ENCODE data around the gene PLPP2.

DNA sequence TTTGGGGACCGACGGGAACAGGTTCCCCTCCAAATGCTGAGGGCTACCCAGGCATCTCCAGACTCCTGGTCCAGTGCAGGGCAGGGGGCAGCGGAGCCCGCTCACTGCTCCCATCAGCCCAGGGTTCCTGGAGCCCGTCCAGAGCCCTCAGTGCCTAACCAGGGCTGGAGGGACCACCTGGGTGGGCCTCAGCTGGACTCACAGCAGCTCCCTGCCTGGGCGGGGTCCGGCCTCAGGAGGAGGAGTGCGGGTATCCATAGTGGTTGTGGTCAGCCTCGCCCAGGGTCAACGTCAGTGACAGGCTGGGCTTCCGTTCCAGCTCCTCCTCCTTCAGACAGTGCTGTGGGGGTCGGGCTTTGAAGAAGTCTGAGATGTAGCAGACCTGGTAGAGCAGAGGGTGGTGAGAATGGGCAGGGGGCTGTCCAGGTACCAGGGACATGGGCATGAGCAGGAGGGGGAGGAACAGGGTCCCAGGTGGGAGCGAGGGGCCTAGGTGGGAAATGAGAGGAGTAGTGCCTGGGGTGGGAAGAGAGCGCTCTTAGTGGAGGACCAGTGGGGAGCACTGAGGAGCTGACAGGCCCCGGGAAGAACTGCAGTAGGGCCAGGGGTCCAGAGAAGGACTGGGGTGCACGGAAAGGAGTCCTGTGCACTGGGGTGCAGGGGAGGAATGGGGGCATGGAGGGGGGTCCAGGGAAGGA, 9.9 kb downstream of the PLPP2 start:
- TF ChIP-seq, protein P1, sequence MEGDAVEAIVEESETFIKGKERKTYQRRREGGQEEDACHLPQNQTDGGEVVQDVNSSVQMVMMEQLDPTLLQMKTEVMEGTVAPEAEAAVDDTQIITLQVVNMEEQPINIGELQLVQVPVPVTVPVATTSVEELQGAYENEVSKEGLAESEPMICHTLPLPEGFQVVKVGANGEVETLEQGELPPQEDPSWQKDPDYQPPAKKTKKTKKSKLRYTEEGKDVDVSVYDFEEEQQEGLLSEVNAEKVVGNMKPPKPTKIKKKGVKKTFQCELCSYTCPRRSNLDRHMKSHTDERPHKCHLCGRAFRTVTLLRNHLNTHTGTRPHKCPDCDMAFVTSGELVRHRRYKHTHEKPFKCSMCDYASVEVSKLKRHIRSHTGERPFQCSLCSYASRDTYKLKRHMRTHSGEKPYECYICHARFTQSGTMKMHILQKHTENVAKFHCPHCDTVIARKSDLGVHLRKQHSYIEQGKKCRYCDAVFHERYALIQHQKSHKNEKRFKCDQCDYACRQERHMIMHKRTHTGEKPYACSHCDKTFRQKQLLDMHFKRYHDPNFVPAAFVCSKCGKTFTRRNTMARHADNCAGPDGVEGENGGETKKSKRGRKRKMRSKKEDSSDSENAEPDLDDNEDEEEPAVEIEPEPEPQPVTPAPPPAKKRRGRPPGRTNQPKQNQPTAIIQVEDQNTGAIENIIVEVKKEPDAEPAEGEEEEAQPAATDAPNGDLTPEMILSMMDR (IDR thresholded peaks at IDR 0.05) = no peak
- TF ChIP-seq POLR2A (IDR thresholded peaks at IDR 0.05) = no peak

All from heart left ventricle (tissue), 13 donors.